Ovary (tissue), 9 donors: ENCODE measurements around the gene MACC1. TPM values are rescaled to one million over a fixed set of nuclear protein-coding genes. Genes with fewer than 3 reads are reported as not detected.
"Not testable (repeated sequence)": the region's sequence is repeated elsewhere in the genome, so short reads cannot be mapped to it uniquely, and the experiment has no call there.

Experiments used
- DNase-seq, 5 donors: peaks; one replicate each; pipeline ENCODE4 v3.0.0-alpha.2; 2019 to 2020
- H3K27ac ChIP-seq, 2 donors: fragments of 200-600 bp; one replicate each; pipeline versions ENCODE4 v1.5.1 to v1.8.0; 2019 to 2022
- H3K27me3 ChIP-seq: fragments of 200-600 bp; one replicate; pipeline ENCODE4 v1.8.0; 2022
- H3K36me3 ChIP-seq: fragments of 200-600 bp; sonication (generic); one replicate; pipeline ENCODE4 v1.5.1; 2019
- H3K4me1 ChIP-seq: one replicate; pipeline ENCODE4 v1.8.1; 2013; ENCODE audit warnings: mild to moderate bottlenecking, moderate library complexity; ENCODE audit not compliant: insufficient read depth
- H3K4me3 ChIP-seq: fragments of 200-600 bp; sonication (generic); one replicate; pipeline ENCODE4 v1.5.1; 2017
- H3K9me3 ChIP-seq, 2 donors: fragments of 200-600 bp in 1 of 2; sonication (generic) in 1 of 2; one replicate each; pipeline versions ENCODE4 v1.5.1 to v1.8.1; 2013 to 2019; ENCODE audit warnings: mild to moderate bottlenecking in 1 of 2, moderate library complexity in 1 of 2
- CTCF ChIP-seq, 3 donors: fragments of 450-650 bp in 2 of 3; fragments of 200-600 bp in 1 of 3; IDR thresholded peaks; one replicate each; pipeline versions ENCODE4 v1.5.1 to v1.8.0; 2016 to 2022; ENCODE audit warnings: antibody characterized with exemption in 3 of 3, mild to moderate bottlenecking in 1 of 3
- EP300 ChIP-seq: sonication (generic); formaldehyde crosslinking; IDR thresholded peaks from one replicate; pipeline ENCODE4 v1.6.1; 2017; ENCODE audit warnings: antibody characterized with exemption
- POLR2A ChIP-seq: fragments of 450-650 bp; IDR thresholded peaks from one replicate; pipeline ENCODE4 v1.6.1; 2017; ENCODE audit warnings: antibody characterized with exemption, mild to moderate bottlenecking, moderate library complexity
- WGBS, 3 donors: extraction: QIAGEN DNeasy Blood & Tissue Kit in 1 of 3; methylation state at CpG; one replicate each; pipeline versions ENCODE4 v1.1.5 to v1.1.7; 2013 to 2017; 5-methylcytosine and 5-hydroxymethylcytosine counted together
- intact Hi-C, 4 donors: fragments of 100-400 bp; cut with DNase I; formaldehyde crosslinking; loops; one replicate each; pipeline versions ENCODE4 v1.11.0 to v1.15.1; 2022 to 2023
- polyA plus RNA-seq, 2 donors: library from polyadenylated mRNA; stranded (reverse); fragments of 200-250 nt in 1 of 2; fragments of 350-450 nt in 1 of 2; fragmentation: Illumina TruSeq in 1 of 2; extraction: RNeasy Lipid Tissue Mini Kit (QIAGEN cat#74804) in 1 of 2; gene quantifications; one replicate each; pipeline ENCODE4 v1.2.3, GENCODE V29; 2013 to 2014
- total RNA-seq, 7 donors: library from RNA; depleted of rRNA in 2 of 7; stranded (reverse); fragments of >200 nt in 2 of 7; fragmentation: NEBNext Ultra II Directional in 3 of 7; extraction: Animal tissue kit (Norgen Biotek cat#: 25700) in 3 of 7; gene quantifications; one replicate each; pipeline versions ENCODE4 v1.1.0 to v1.2.4, GENCODE V29; 2016 to 2023
- donor health status: DM: no; HTN: no; CAD: no; lungs with moderate emphysema.
- donor health status: DM: no; HTN: no; CAD: no.
- donor health status: Bipolar disorder and iron deficiency.
- donor health status: DM: yes; HTN: yes; CAD: no.
- donor health status: DM: no; HTN: no; CAD: no.
- donor health status: DM: yes; HTN: yes; CAD: no.

The MACC1 gene
- total and polyA plus RNA-seq, 9 donors: 0.05 to 3.5 (median 0.33) TPM; not detected in 2

- Histone ChIP-seq H3K27me3 (no peaks in the 10 kb centered on the region), H3K4me3 (no peak overlapping the region), H3K36me3 (no peaks in the 10 kb centered on the region), H3K9me3 (no peaks in the 10 kb centered on the region), H3K27ac (no peak overlapping the region), H3K4me1 (no peaks in the 10 kb centered on the region)
- intact Hi-C loops: no loop called here
- 86 to 93% (median 86%) methylated on average over 8 of the region's 8 CpGs for WGBS, 3 donors
- TF ChIP-seq POLR2A (no peak), EP300 (no peak), CTCF (IDR thresholded peaks at IDR 0.05) (no peak)
- DNase-seq: no peak
Measured at GRCh38 chr7:20121404-20121803, 95.8 kb downstream of the MACC1 start.

GRCh38 chr7:20120611-20121168, 96.5 kb downstream of the MACC1 start:
- H3K4me1 ChIP-seq, intact Hi-C loops, H3K36me3 ChIP-seq, DNase-seq, H3K27me3 ChIP-seq, H3K4me3 ChIP-seq, H3K27ac ChIP-seq, H3K9me3 ChIP-seq: not testable (repeated sequence)
- 91 to 94% (median 91%) methylated on average over 7 of the region's 7 CpGs for WGBS, 3 donors

DNA sequence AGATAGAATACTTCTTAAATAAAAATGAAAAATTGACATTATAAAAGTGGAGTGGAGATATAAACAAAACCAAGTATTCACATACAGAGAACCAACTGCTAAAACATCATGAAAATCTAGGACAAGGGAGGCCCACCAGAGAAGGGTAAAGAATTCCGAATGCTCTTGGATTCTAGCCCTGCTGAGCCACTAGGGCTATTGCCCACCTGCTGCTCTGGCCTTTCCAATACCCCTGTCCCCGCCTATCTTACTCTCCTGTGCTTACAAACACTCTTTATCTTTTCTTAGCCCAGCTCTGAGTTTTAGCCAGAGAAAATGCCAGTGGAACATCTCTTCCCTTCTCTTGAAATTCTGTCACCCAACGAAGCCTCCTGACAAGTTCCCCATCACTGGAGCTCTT, 100.3 kb downstream of the MACC1 start:
- Histone ChIP-seq H3K9me3 (no peaks in the 10 kb centered on the region), H3K27me3 (no peaks in the 10 kb centered on the region), H3K4me1 (no peaks in the 10 kb centered on the region), H3K36me3 (no peaks in the 10 kb centered on the region), H3K4me3 (no peak overlapping the region), H3K27ac (no peak overlapping the region)
- TF ChIP-seq EP300: no peak
- TF ChIP-seq CTCF (IDR thresholded peaks at IDR 0.05): no peak
- TF ChIP-seq POLR2A: no peak
- no peak for DNase-seq
- 81 to 86% (median 85%) methylated on average over 3 of the region's 3 CpGs for WGBS, 3 donors
- intact Hi-C loops: no loop called here

DNA sequence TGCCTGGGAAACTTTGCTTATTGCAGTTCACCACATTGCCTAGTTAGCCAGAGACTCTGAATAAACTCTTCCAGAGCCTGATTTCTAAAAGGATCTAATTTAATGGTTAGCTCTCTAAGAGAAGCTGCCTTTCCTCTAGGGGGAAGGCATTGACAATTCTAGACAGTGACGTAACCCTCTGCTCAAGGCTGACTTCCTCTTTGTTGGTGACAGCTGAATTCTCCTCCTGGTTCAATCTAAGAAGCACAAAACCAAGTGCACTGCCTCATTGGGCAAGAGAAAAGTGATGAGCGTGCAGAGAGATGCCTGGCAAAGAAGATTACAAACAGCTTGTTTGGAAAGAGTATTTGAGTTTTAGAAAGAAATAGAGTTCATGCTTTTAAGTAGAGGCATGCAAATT, 102.7 kb downstream of the MACC1 start:
- Histone ChIP-seq H3K4me1 (no peaks in the 10 kb centered on the region), H3K27ac (no peak overlapping the region), H3K9me3 (no peaks in the 10 kb centered on the region), H3K27me3 (no peaks in the 10 kb centered on the region), H3K4me3 (no peak overlapping the region), H3K36me3 (no peaks in the 10 kb centered on the region)
- no peak for TF ChIP-seq POLR2A
- DNase-seq: no peak
- 82 to 91% (median 83%) methylated on average over 2 of the region's 2 CpGs for WGBS, 3 donors
- intact Hi-C loops: no loop called here

DNA sequence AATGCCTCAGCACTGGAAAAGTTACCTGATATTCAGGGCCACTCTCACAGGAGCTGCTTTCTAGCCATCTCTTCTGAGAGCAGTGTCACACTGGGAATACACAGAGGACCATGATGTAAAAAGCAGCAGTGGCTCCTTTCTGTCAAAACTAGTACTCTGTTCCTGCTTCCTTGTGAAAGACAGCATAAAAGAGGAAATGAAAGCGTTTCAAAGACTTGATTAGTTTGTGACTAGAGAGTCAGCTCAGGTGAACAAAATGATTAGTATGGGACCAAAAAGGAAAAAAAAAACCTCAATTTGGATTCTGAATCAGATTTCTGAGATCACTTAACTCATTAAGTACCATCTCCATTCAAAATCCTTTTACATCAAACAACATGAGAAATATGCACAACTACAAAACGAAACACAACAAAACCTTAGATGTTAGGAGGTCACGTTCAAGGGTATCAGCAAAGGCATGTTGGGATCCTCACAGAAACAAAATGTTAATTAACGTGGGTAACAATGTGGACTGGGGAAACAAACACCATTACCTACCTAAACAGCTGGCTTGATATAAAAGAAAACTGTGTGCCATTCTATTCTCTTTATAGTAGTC, 103.7 kb downstream of the MACC1 start:
- H3K27me3 ChIP-seq: no peaks in the 10 kb centered on the region
- H3K27ac ChIP-seq: no peak overlapping the region
- intact Hi-C loops: no loop called here
- TF ChIP-seq EP300: no peak
- no peak for TF ChIP-seq POLR2A
- TF ChIP-seq CTCF (IDR thresholded peaks at IDR 0.05): no peak
- H3K4me3 ChIP-seq: no peak overlapping the region
- no peaks in the 10 kb centered on the region for H3K4me1 ChIP-seq
- 77 to 82% (median 78%) methylated on average over 4 of the region's 4 CpGs for WGBS, 3 donors
- no peaks in the 10 kb centered on the region for H3K9me3 ChIP-seq
- no peaks in the 10 kb centered on the region for H3K36me3 ChIP-seq
- DNase-seq: no peak
